ENCODE measurements around the gene ITPR2.
A peak's percentile ranks its signal among the peaks of the same experiment; 100 is the strongest.
"Not testable (repeated sequence)": the region's sequence is repeated elsewhere in the genome, so short reads cannot be mapped to it uniquely, and the experiment has no call there.

Gene ITPR2

DNA sequence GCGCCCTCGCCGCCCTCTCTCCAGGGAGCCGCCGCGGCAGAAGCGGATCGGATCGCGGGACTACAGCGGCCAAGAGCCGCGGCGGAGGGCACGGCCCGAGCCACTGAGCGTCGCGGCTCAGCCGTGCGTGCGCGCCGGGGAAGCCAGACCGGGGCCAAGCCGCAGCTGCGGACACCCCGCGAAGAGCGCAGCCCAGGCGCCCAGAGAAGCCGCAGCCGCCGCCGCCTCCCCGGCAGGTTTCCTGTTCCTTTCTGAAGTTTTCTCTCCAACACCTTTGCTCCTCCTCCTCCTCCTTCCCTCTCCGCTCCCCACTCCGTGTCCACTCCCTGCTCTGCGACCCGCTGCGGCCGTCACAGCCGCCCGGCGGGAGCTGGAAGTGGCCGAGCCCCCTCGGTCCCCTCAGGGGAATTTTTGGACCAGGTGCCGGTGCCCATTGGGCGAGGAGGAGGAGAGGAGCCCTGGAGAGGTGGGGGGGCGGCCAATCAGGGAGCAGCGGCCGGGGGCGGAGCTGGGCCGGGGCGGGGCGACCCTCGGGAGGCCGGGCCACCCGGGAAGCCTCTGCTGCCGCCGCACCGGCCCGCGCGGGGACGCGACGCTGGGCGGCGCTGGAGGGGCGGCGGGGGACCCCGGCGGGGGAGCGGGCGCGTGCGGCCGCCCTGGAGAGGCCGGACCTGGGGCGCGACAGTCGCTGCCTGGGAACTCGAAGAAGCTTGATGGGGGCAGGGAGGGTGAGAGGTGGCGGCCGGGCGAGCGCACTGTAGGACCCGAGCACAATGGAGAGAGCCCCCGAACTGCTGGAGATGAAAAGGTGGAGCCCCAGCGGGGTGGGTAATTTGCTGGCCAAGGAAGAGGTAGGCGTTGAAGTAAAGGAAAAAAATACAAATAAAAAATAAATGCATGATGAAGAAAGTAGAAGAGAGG is at the start of gene ITPR2:
ITPR2 (minus strand) TSS at position 373 of the 921 bp plus-strand sequence. CDS start 413 bp downstream, outside the sequence.
- DNase-seq = peak; percentile 91

DNA sequence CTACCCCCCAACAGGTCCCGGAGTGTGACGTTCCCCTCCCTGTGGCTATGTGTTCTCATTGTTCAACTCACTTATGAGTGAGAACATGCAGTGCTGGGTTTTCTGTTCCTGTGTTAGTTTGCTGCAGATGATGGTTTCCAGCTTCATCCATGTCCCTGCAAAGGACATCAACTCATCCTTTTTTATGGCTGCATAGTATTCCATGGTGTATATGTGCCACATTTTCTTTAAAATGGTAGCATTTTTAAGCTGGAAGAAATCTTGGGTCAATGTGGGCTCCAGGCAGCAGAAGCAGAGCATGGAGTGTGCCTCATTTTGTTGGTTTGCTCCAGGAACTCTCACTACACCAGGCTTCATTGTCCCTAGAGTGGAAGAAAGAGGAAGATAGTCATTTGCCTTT is 47.6 kb upstream of the ITPR2 start:
- DNase-seq = no peak

DNA sequence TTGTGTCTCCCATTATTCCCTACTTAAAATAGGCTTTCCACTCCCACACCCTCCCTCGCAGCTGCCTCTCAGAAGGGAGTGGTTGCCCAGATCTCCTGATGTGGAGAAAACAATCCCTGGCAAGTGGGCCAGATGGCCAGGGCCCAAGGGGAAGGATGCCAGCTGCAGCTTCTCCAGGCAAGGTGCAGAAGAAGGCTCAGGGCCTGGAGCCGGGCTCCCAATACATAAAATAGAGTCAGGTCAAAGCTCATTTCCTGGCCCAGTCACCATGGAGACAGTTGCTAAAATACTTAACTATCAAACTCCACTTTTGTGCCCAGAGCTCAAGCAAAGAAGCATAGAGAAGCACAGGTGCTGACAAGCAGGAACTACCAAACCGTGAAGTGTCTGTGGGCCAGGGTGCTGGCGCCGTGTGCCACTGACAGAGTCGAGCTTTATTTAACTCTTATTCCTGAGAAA is 45.7 kb upstream of the ITPR2 start:
- DNase-seq = no peak

DNA sequence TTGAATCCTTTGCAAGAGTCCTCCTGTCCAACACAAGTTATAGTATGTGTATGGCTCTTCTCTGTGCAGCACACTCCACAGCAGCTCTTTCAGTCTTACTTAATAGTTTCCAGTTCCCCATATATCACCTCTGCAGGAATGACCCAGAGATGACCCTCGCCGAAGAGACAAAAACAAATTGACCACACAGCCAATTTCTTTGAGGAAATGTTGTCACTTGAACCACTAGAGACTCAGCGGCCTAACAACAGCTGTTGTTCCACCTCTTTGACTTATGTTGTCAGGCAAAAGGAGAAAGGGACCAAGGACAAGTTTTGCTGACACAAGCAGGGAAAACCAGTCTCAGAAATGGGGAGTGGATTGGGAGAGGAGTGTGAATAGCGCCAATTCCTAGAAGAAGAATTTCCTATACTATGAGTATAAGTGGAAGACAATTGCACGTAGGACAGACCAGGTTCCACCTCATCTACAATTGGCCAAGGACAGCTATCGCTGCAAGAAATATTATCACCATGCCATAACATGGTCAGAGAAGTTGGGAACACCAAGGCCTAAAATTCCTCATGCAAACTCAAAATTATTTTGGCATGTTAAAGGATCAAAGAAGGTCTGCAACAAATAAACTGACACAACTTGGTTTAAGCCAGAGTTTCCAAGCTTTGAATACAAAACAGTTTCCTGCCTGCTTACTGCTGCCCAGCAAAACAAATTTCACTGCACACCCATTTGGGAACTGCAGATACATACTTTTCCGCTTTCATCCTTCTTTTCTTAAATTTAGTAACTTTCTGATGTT is 41.7 kb upstream of the ITPR2 start:
- no peak for DNase-seq

DNA sequence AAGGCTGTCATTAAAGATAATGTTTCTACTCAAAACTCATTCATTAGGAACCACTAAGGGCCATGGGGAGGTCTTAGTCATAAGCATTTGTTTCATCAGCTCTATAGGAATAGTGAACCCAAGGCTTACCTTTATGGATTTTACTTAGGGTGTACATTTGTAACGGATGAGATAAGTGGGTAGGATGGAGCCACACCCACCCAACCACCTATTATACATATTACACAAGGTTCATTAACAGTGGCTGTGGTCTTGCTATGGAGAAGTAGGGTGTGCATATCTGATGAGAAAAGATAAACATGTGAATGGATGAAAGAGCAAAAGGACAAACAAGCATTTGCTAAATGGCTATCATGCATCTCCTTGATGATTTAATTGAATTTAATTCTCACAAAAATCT is 39.6 kb upstream of the ITPR2 start:
- DNase-seq = peak; percentile 67

DNA sequence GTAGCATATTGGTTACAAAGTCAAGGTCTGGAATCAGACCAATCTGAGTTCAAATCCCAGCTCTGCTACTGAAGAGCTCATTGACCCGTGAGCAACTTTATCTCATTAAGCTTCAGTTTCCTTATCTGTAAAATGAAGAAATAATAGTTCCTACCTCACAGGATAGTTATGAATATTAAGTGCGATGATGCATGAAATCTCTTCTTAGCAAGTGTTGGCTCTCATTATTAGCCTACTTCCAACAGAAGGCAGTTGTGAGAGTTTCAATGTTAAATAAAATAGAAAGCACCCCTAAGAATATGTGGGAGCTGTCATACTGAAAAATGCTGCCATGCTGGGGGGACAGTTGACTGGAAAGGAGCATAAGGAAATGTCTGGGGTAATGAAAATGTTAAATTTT is 39.0 kb upstream of the ITPR2 start:
- DNase-seq = no peak

DNA sequence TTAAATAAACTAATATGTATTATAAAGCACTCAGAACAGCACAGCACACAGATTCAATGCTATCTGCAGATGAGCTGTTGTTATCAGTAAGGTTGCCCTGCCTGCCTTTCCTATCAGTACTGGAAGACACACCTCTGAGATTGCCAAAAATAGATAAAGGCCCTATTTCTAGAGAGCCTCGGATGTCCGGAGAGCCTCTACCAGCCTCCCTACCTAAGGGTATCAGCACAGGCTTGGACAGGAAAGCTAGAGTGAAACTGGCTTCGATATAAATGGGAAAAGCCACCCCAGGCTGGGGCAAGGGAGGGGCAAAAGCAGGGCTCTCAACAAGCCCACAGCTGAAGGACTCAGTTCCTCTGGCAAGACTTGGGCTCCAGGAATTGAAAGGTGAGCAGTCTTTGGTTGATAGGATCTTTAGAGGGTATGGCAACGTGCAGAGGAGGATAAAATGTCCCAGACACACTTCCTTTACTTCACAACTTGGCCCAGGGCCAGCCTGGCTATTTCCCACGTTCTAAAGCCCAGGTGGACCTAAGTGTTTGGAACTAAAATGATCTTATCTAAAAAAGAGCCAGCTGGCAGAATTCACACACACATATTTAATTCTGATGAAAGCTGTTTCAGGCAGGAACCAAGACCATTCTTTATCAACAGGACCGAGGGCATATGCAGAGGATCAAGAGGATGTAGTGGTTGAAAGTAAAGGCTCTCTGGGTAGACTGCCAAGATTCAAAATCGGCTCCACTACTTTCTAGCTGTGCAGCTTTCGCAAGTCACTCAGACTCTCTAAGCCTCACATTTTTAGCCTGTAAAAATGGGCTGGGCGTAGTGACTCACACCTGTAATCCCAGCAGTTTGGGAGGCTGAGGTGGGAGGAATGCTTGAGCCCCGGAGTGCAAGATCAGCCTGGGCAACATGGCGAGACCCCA is 37.8 kb upstream of the ITPR2 start:
- DNase-seq = peak; percentile 60

DNA sequence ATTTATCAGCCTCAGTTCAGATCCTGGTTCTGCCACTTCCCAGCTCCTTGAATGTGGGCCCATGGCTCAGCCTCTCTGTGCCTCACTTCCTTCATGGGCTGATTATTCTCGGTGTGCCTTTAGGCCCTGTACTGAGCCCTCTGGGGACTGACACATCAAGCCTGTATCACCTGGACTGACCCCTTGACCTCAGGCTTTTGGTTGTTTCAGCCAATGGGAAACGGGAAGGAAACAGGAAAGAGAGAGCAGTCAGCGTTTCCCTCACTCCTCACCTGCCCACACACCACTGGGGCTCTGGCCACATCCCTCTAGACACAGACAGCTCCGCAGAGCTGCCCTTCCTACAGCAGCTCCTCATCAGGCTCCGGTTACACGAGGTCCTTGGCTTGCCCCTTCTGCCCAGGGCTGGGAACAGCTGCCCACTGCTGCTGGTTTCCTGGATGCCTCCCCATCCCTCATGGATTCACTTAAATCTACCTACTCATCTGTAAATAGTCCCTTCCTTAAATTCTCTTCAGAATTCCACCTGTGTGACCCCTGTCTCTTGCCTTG is 37.0 kb upstream of the ITPR2 start:
- DNase-seq = no peak

DNA sequence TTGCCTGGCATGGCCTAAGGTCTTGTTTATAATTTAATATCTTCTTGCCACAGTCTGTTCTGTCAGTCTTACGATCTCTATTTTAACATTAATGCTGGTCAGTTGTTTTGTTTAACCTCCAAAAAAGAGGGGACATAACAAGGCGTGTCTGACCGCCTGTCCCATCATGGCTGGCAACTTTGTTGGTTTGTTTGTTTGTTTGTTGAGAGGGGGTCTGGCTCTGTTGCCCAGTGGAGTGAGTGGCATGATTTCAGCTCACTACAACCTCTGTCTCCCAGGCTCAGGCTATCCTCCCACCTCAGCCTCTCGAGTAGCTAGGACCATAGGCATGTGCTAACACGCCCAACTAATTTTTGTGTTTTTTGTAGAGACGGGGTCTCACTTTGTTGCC is 36.1 kb upstream of the ITPR2 start:
- DNase-seq = no peak

DNA sequence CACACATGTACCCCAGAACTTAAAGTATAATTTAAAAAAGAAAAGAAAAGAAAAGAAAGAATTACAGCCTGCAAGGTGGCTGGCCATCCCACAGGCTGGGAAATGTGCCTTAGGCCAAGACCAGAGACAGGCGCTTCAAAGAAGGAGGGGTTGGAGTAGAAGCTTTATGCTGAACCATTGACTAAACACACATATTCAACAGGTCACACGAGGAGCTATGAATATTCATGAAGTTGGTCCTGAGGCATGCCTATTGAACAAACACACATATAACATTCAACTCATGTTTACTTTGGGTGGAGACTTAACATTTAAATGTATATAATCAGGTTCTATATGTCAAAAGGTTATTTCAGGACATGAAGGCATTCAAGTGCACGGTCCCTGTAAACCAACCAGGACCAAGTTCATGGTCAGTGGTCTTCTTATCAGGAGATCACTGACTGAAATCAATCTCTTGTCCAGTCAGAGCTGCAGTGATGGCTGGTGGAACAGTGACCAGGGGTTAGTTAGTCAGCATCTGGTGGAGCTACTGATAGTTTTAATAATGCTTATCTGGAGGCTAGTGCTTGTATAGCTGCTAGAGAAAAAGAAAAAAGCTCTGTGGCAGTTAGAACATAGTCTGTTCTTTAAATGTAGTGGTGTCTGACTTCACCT is 35.6 kb upstream of the ITPR2 start:
- DNase-seq = peak; percentile 64

DNA sequence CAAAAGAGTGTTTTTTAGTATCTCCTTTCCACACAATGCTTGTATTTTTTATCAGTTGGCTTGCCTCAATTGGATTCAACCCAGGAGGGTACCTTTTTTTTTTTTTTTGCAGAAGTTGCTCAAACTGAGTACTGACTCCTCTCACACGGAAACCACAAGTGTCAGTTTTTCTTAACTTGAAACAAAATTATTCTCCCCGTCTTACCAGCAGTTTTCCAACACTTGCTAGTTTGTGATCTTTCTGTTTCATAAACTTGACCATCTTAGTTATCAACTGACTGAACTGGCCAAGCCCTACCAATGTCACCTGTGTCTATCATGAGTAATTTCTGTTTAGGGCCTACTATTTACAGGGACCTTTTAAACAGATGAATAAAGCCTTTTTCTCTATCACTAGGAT is 34.1 kb upstream of the ITPR2 start:
- DNase-seq = peak; percentile 86

DNA sequence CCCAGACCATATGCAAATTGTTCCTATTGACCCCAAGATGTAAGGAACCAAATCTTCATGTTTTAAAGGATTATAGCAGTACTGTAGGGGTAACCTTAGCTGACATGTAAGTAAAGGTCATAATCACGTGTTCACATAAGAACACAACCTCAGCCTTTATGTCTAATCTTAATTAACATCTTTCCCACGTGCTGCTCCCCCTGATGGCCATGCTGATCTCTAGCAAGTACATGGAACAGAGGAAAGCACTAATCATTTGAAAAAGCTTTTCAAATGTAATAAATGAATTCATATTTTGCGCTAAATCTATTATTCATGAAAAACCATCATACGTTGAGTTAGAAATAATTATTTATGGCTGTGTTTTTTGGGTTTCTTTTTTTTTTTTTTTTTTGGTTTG is 30.5 kb upstream of the ITPR2 start:
- DNase-seq = peak; percentile 43

DNA sequence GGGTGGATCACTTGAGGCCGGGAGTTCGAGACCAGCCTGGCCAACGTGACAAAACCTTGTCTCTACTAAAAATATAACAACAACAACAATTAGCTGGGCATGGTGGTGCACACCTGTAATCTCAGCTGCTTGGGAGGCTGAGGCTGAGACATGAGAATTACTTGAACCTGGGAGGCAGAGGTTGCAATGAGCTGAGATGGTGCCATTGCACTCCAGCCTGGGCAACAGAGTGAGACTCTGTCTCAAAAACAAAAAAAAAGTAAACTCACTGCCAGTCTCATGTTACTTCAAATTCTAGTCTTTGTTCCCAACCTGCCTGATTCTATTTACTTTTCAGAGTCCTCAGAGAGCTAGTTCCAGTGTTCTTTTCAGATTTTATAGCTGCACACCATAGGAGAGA is 29.8 kb upstream of the ITPR2 start:
- DNase-seq = not testable (repeated sequence)

DNA sequence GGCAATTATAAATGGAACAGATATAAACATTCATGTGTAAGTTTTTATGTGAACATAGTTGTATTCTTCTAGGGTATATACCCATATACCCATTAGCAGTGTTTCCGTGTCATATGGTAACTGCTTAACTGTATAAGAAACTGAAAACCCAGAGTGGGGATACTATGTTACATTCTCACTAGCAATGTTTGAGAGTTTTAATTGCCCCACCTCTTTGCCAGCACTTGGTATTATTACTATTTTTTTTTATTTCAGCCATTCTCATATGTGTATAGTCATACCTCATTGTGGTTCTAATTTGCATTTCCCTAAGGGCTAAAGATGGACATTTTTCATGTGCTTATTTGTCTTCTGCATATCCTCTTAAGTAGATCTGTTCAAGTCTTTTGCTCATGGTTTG is 28.7 kb upstream of the ITPR2 start:
- no peak for DNase-seq

DNA sequence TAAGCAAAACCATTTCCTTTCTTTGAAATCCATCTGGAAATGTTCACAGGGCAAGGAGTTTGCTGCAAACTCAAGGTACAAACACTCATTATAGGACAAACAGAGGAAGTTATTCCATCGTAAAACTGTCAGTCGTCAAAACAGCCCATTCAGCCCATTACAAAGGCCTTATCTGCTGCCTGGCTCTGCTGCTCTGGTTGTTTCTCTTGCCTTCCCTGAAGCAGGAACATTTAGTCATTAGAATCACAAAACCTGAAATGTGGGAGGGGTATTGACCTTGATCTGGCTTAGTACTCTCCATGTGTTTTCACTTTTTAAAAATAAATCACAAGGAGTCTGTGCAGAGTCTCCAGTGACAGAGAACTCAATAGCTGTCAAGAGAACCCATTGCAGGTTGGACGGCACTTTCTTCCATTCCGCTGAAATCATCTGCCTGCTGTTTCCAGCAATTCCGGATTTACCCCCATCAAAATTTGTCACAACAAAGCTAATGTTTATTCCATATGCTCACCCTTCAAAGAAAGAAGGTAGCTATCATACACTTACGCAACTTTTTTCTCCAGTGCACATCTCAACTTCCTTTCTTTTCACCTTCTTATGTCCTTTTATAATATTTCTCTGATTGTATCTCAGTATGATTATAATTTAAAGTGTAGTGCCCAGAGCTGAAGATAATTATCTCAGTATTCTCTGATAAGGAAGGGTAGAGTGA is 24.6 kb upstream of the ITPR2 start:
- no peak for DNase-seq

DNA sequence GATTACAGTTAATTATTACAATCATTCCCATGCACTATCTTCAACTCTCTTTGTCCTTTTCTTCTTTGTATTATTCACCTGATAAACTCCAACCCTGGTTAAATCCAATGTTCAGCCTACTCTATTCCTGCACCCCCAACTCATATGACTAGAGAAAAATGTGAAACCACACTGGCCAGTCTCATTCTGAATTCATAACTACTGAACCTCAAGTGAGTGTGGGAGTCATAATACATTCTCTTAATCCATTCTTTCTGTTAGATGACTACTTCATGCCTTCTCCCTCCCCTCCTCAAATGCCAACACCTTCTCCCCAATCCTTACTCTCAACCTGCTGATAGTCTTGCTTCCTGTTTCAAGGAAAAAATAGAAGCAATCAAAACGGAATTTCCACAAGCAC is 22.3 kb upstream of the ITPR2 start:
- no peak for DNase-seq

DNA sequence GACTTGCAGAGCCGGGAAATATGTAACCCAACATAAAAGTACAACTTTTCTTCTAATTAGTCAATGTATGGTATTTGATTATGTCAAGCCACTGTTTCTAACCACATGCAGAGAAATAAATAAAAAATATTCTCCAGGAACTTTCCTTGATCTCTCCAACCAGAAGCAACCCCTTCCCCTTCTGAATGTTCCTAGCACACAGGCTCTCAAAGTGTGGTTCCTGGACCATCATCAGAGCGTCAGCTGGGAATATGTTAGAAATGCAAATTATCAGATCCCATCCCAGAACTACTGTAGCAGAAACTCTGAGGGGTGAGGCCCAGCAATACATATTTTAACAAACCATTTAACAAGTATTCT is 21.0 kb upstream of the ITPR2 start:
- no peak for DNase-seq

DNA sequence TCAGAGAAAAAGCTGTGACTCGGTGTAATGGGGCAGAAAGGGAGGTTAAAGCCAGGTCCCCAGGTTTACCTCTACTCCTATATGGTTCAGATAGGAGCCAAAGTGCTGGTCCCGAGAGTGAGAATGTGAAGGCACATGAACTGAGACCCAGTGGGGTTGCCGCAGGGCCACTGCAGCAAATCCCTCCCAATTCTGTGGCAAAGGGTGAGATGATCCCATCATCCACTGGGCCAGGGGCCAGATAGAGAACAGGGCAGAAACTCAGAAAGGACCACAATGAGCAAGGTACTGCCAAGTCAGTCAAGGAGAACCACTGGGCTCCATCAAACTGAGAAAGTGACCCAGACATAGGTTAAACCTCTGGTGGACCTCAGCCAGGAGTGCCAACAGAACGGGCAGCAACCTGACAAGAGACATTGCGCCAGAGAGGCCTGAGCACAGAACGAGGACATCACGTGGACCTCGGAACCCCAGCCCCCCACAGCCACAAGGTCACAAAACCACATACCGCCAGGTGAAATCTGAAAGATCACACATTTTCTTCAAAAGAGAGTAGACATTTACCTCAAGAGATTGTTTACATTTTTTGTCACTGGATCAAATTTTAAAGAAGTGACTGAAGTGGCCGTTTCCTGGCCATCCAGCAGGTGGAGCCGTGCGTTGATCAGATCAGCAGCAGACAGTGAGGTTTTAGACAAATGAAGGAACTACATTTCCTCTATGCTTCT is 20.5 kb upstream of the ITPR2 start:
- DNase-seq = peak; percentile 84

DNA sequence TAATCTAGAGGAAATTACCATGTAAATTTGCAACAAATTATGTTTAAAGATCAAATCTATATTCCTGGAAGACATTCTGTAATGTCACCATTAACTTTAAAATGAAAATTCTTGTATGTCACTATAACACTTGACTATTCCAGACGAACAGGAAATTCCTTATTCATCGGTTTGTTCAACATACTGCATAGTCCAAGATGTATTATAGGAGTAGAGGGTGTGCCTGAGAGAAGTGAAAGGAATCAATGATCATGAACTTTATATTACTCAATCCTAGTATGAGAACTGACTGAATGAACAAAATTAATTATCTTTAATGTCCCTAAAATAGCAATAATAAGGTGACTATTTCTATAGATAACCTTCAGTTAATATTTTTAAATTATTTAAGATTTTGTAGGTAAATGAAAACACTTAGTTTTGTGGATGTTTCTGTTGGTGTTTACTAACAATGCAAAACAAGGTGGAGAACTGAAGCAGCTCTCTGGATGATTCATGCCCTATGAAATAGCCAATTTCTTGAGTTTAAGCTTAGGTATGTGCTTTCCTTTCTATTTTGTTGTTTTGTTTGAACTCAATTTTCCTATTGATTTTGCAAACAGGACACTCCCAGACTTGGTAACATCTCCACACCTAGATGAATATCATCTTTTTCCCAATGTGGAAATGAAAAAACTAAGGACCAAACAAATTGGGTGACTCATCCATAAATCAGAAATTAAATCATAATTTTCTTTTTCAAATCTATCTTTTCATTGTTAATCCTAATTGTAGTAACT is 18.2 kb upstream of the ITPR2 start:
- no peak for DNase-seq
